B cell (primary cell): Measurements from ENCODE around the gene AMZ2.

Experiments used
- CTCF ChIP-seq: fragments of 200-600 bp; IDR thresholded peaks from one replicate; pipeline ENCODE4 v1.8.0; 2022; ENCODE audit warnings: antibody characterized with exemption, mild to moderate bottlenecking
- EZH2 ChIP-seq: IDR thresholded peaks from 2 replicates; pipeline ENCODE4 v1.6.1; 2012; ENCODE audit warnings: borderline replicate concordance, low read depth, mild to moderate bottlenecking, moderate library complexity, low read length; ENCODE audit not compliant: insufficient read depth, poor library complexity, severe bottlenecking

GRCh38 chr17:68228817-68229570 is 18.8 kb upstream of the AMZ2 start:
- TF ChIP-seq CTCF (no peak), EZH2 (no peak)
